ENCODE data around the gene SLC34A3.
A peak's percentile ranks its signal among the peaks of the same experiment; 100 is the strongest.

SLC34A3 gene

DNA sequence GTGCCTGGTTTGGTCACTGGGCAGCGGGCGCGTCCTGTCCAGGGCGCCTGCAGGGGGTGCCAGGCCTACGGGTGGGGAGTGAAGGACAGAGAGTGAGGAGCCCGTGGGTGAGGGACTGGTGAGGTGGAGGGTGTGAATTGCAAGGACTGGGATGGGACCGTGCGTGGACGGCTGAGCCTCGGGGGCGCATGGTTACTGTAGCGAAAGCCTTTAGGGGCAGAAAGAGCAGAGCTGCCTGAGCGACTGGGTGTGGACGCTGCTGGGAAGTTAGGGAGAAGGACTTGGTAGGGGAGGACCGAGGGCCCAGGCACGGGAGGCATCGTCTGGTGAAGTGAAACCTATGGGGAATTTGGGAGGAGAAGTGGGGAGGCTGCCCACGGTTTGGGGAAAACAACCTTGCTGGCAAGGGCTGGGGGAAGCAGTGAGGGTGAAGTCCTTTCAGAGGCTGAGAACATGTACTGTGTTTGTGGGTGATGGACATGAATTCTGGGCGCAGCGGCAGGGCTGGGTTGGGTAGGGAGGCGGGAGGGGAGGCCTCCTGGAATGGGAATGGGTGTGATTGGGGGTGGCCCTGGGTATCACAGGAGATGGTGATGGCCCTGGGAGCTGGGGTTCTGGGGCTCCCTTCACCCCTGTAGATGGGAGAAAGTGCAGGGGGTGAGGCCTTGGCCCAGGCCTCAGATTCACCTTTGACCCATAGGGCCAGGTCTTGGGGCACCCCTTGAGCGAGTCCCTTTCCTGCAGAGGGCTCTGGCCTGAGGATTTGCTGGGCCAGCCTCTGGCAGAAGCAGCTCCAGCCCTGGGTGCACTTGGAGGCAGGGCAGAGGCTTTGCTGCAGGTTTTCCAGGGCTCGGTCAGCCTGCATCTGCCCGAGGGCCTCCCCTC, 45.1 kb downstream of the SLC34A3 start:
- no peak overlapping the region for H3K4me3 ChIP-seq (replicated peaks in 1 of 2; ENCODE audit: low read depth in 2 of 2, low read length in 2 of 2)
- no peak for DNase-seq (ENCODE audit: low read depth in 2 of 2)
- TF ChIP-seq, protein P1, sequence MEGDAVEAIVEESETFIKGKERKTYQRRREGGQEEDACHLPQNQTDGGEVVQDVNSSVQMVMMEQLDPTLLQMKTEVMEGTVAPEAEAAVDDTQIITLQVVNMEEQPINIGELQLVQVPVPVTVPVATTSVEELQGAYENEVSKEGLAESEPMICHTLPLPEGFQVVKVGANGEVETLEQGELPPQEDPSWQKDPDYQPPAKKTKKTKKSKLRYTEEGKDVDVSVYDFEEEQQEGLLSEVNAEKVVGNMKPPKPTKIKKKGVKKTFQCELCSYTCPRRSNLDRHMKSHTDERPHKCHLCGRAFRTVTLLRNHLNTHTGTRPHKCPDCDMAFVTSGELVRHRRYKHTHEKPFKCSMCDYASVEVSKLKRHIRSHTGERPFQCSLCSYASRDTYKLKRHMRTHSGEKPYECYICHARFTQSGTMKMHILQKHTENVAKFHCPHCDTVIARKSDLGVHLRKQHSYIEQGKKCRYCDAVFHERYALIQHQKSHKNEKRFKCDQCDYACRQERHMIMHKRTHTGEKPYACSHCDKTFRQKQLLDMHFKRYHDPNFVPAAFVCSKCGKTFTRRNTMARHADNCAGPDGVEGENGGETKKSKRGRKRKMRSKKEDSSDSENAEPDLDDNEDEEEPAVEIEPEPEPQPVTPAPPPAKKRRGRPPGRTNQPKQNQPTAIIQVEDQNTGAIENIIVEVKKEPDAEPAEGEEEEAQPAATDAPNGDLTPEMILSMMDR (IDR thresholded peaks at IDR 0.05; ENCODE audit: low read depth, low read length), result no peak

DNA sequence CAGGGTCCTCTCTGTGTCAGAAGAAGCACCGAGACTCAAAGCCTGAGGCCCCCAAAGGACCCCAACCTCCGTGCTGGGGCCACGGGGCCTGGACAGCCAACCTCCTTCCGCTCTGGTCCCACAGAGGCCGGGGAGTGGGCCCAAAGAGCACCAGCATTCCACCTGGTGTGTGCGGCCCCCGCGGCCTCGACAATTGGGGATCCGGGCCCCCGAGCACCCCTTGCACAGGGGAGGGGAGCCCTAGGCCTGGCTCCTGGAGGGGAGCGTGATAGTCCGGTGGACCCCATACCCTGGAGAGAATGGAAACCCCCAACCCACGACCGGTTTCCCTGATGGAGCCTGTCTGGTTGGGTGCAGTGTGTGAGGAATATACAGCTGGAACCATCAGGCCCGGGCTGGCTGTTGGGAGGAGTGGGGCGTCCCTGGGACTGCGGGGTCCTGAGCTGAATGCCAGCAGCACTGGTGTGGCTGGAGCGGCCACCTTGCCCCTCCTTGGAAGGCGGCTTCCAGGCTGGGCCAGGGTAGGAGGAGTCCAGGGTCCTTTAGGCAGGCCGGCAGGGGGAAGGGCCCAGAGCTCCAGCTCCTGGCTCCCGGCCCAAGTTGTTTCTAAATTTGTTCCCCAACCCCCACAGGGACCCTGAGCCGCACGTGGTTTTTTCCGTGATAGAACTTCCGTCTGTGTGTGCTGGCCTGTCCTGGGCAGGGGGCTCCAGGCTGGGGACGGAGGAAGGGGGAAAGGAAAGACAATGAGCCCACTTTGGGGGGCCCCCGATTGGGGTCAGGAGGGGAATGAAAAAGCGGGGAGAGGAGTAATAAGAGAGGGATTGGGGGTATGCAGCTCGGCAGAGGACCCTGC, 46.0 kb downstream of the SLC34A3 start:
- DNase-seq (ENCODE audit: low read depth in 2 of 2), result peak; percentile 72 to 87
- TF ChIP-seq, protein P1 (IDR thresholded peaks at IDR 0.05; ENCODE audit: low read depth, low read length), result no peak
- peak overlapping the region; percentile 61 to 64 for H3K4me3 ChIP-seq (replicated peaks in 1 of 2; ENCODE audit: low read depth in 2 of 2, low read length in 2 of 2)

DNA sequence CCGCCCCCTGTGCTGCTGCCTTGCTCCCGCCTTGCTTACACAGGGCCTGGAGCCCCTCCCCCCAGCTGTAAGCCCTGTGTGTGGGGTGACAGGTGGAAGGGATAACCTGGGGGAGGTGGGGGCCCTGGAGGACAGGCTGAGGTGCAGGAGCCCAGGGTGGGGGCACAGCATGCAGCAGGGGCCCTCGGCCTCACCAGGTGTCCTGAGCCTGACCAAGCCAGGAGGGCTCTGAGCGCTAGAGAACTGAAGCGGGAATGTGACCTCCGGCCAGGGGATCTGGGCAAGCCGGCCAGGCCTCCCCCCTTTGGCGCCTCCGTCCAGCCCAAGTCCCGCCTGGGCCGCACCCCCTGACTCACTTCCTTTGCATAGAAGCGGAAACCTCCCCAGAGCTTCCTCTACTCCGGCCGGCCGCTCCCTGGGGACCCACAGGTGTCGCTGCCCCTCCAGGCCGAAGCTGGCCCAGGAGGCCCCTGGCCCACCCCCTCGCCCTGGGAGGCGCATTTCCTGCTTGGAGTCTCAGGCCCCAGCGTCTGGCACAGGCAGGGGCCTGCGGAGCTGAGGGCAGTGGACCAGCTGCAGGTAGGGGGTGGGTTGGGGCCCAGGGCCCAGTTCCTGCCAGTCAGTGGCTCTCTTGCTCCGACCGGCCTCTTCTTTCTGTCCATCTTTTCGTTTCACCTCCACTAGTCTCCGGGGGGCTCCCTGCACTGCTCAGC, 46.8 kb downstream of the SLC34A3 start, which contains the start of gene TOR4A:
TOR4A (plus strand) TSS at position 398 of the 713 bp plus-strand sequence. CDS start 964 bp downstream, outside the sequence.
- peak within 1 kb of the TSS; percentile 61 to 64 for H3K4me3 ChIP-seq (replicated peaks in 1 of 2; ENCODE audit: low read depth in 2 of 2, low read length in 2 of 2)
- TF ChIP-seq, protein P1 (IDR thresholded peaks at IDR 0.05; ENCODE audit: low read depth, low read length), result no peak
- DNase-seq (ENCODE audit: low read depth in 2 of 2), result peak; percentile 92 to 94

DNA sequence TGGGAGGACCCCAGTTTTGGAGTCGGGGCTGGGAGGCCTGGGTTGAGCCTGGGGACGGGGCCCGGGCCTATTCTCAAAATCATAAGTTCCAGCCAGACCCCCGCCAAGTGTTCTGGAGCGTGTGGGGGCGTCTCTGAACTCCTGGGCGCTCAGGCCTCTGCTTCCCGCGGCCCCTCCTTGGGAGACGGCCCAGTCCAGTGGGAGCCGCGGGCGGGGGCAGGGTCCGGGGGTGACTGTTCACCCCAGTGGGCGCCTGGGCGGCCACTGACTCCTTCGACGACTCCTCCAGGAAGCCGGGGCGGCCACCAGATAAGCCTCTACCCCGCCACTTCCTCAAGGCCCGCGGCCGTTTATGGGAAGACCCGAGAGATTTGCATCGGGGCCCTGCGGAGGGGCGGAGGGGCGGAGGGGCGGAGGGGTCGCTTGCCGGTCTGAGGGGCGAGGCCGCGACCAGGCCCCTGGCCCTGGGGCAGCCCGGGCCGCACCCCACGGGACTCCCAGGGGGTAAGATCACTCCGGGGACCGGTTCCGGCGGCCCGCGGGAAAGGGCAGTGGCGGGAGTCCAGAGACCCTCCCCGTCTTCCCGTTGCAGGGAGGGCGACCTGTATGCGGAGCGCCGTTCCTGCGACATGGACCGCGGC, 47.5 kb downstream of the SLC34A3 start:
- H3K4me3 ChIP-seq (replicated peaks in 1 of 2; ENCODE audit: low read depth in 2 of 2, low read length in 2 of 2), result peak overlapping the region; percentile 61 to 64
- TF ChIP-seq, protein P1 (IDR thresholded peaks at IDR 0.05; ENCODE audit: low read depth, low read length), result no peak
- DNase-seq (ENCODE audit: low read depth in 2 of 2), result peak in 1 of 2 donors; percentile 38

DNA sequence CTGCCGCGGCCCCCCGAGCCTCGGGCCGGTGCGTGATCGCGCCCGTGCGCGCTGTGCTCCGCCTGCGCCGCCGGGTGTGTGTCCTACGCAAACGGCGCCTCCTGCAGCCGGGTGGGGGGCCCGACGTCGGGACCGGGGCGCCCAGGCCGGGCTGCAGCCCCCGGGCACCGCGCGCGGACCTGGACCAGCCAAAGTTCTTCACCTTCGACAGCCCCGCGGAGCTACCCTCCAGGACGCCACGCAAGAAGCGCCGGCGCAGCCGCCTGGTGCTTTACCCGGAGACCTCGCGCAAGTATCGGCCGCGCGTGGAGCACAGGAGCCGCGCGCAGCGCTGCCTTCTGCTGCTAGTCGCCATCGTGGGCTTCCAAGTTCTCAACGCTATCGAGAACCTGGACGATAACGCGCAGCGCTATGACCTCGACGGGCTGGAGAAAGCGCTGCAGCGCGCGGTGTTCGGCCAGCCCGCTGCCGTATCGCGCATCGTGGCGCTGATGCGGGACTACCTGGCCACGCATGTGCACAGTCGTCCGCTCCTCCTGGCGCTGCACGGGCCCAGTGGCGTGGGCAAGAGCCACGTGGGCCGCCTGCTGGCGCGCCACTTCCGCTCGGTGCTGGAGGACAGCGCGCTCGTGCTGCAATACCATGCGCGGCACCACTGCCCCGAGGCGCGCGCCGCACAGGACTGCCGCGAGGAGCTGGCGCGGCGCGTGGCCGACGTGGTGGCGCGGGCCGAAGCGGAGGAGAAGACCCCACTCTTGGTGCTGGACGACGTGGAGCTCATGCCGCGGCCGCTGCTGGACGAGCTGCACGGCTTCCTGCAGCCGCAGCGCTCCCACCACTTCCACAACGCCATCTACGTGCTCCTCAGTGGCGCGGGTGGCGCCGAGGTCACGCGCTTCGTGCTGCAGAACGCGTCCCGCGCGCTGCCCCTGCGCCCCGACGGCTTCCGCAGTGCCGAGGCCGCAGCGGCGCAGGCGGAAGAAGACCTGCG, 48.3 kb downstream of the SLC34A3 start:
- no peak for DNase-seq (ENCODE audit: low read depth in 2 of 2)
- TF ChIP-seq, protein P1 (IDR thresholded peaks at IDR 0.05; ENCODE audit: low read depth, low read length), result no peak
- peak overlapping the region; percentile 61 to 64 for H3K4me3 ChIP-seq (replicated peaks in 1 of 2; ENCODE audit: low read depth in 2 of 2, low read length in 2 of 2)

All from cardiac fibroblast (primary cell).